Neural cell (in vitro differentiated cells): Measurements from ENCODE around the gene UBA5. TPM values are rescaled to one million over a fixed set of nuclear protein-coding genes. Genes with fewer than 3 reads are reported as not detected.

Experiments used
- H2AFZ ChIP-seq: fragments of 200-600, 300-800 bp; sonication (generic), shearing (Covaris generic); 2 replicates; pipeline ENCODE4 v1.6.0; 2014; ENCODE audit warnings: low read depth, mild to moderate bottlenecking, antibody characterized with exemption, low read length, moderate library complexity
- H3F3A ChIP-seq: fragments of 200-600 bp; shearing (Covaris generic); 2 replicates; pipeline ENCODE4 v1.6.1; 2016; ENCODE audit warnings: mild to moderate bottlenecking, moderate library complexity, mixed read lengths, antibody characterized with exemption, low read length; ENCODE audit not compliant: insufficient read depth, poor library complexity, severe bottlenecking
- H3K27ac ChIP-seq: fragments of 200-600, 300-800 bp; sonication (generic), shearing (Covaris generic); 2 replicates; pipeline ENCODE4 v1.5.1; 2014; ENCODE audit warnings: mild to moderate bottlenecking, low read length, moderate library complexity
- H3K27me3 ChIP-seq: fragments of 300-800, 200-600 bp; sonication (generic), shearing (Covaris generic); 2 replicates; pipeline ENCODE4 v1.6.0; 2014; ENCODE audit warnings: mild to moderate bottlenecking, low read depth, low read length, moderate library complexity; ENCODE audit not compliant: insufficient read depth
- H3K36me3 ChIP-seq: fragments of 300-800, 200-600 bp; sonication (generic), shearing (Covaris generic); 2 replicates; pipeline ENCODE4 v1.5.1; 2014; ENCODE audit warnings: mild to moderate bottlenecking, antibody characterized with exemption, low read length, moderate library complexity; ENCODE audit not compliant: insufficient read depth
- H3K4me2 ChIP-seq: fragments of 300-800, 200-600 bp; sonication (generic), shearing (Covaris generic); 2 replicates; pipeline ENCODE4 v1.6.0; 2014; ENCODE audit warnings: mild to moderate bottlenecking, low read length
- H3K4me3 ChIP-seq: fragments of 300-800, 200-600 bp; sonication (generic), shearing (Covaris generic); 2 replicates; pipeline ENCODE4 v1.5.1; 2014; ENCODE audit warnings: mild to moderate bottlenecking, low read length, moderate library complexity
- H3K79me2 ChIP-seq: fragments of 200-600 bp; shearing (Covaris generic); replicated peaks from 2 replicates; pipeline ENCODE4 v1.6.0; 2014; ENCODE audit warnings: mild to moderate bottlenecking, low read length, moderate library complexity; ENCODE audit not compliant: insufficient read depth
- H3K9ac ChIP-seq: fragments of 300-800, 200-600 bp; sonication (generic), shearing (Covaris generic); 2 replicates; pipeline ENCODE4 v1.6.1; 2016; ENCODE audit warnings: mild to moderate bottlenecking, low read length, mixed read lengths
- H3K9me2 ChIP-seq: fragments of 200-600 bp; shearing (Covaris generic); 2 replicates; pipeline ENCODE4 v1.6.1; 2016; ENCODE audit warnings: mild to moderate bottlenecking, low read length, mixed read lengths; ENCODE audit not compliant: insufficient read depth
- H3K9me3 ChIP-seq: fragments of 200-600, 300-800 bp; sonication (generic), shearing (Covaris generic); 2 replicates; pipeline ENCODE4 v1.6.1; 2016; ENCODE audit warnings: mild to moderate bottlenecking, mixed run types, low read length, moderate library complexity, mixed read lengths
- H4K20me1 ChIP-seq: fragments of 200-600 bp; shearing (Covaris generic); 2 replicates; pipeline ENCODE4 v1.6.1; 2016; ENCODE audit warnings: mild to moderate bottlenecking, mixed run types; ENCODE audit not compliant: insufficient read depth
- EP300 ChIP-seq: fragments of 450-650 bp; conservative IDR thresholded peaks from 2 replicates; pipeline ENCODE4 v1.6.1; 2014; ENCODE audit warnings: antibody characterized with exemption, mild to moderate bottlenecking, moderate library complexity; ENCODE audit not compliant: poor library complexity, severe bottlenecking
- EZH2 ChIP-seq: fragments of 200-600, 300-800 bp; shearing (Covaris generic), sonication (generic); IDR thresholded peaks from 2 replicates; pipeline ENCODE4 v1.6.1; 2014; ENCODE audit warnings: antibody characterized with exemption, low read length, borderline replicate concordance, mild to moderate bottlenecking; ENCODE audit not compliant: insufficient read depth, poor library complexity, severe bottlenecking
- MXI1 ChIP-seq: fragments of 450-650 bp; conservative IDR thresholded peaks from 2 replicates; pipeline ENCODE4 v1.6.1; 2014; ENCODE audit warnings: antibody characterized with exemption, mild to moderate bottlenecking; ENCODE audit not compliant: poor library complexity, severe bottlenecking
- POLR2AphosphoS5 ChIP-seq: IDR thresholded peaks from 2 replicates; pipeline ENCODE4 v1.6.1; 2012
- RAD21 ChIP-seq: fragments of 450-650 bp; conservative IDR thresholded peaks from 2 replicates; pipeline ENCODE4 v1.6.1; 2014; ENCODE audit warnings: antibody characterized with exemption, mild to moderate bottlenecking, moderate library complexity
- SMC3 ChIP-seq: fragments of 450-650 bp; conservative IDR thresholded peaks from 2 replicates; pipeline ENCODE4 v1.6.1; 2014; ENCODE audit warnings: antibody characterized with exemption, mild to moderate bottlenecking, moderate library complexity; ENCODE audit not compliant: poor library complexity
- TAF1 ChIP-seq: IDR thresholded peaks from 2 replicates; pipeline ENCODE4 v1.6.1; 2012; ENCODE audit warnings: low read depth
- polyA plus RNA-seq: library from polyadenylated mRNA; depleted of rRNA; stranded (reverse); fragments of >200 nt; gene quantifications from 2 replicates; pipeline ENCODE4 v1.2.3, GENCODE V29; 2014
- TF ChIP-seq, protein P1 (sequence below): fragments of 450-650 bp; IDR thresholded peaks from 2 replicates; pipeline ENCODE4 v1.5.1; 2014; ENCODE audit warnings: antibody characterized with exemption, mild to moderate bottlenecking, moderate library complexity; ENCODE audit not compliant: poor library complexity, severe bottlenecking
- TF ChIP-seq, protein P2 (sequence below): IDR thresholded peaks from 2 replicates; pipeline ENCODE4 v1.6.1; 2012; ENCODE audit warnings: borderline replicate concordance

The UBA5 gene
- polyA plus RNA-seq, 1 donor from 2014 or later, result 77.8 TPM

DNA sequence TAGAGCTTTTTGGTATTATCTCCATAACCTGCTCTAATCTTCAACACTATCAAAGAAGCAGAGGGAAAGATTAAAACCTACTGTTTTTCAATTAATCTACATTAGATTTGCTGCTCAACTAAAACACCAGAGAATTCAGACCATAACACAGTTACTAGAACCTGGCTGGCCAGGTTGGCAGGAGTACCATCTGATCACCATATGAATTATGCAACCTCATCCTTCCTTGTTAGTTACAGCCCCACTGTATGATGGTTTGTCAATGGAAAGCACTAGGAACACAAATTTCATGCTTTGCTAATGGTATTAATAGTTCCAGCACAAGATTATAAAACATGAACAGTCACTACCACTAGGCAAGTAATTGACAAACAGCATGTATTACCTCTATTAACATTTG, 56.2 kb downstream of the UBA5 start:
- Histone ChIP-seq H3F3A (no peaks in the 10 kb centered on the region), H2AFZ (no peak overlapping the region), H3K27ac (no peak overlapping the region), H4K20me1 (no peaks in the 10 kb centered on the region), H3K36me3 (no peaks in the 10 kb centered on the region), H3K9ac (no peak overlapping the region), H3K27me3 (no peaks in the 10 kb centered on the region), H3K4me2 (no peak overlapping the region), H3K9me2 (no peaks in the 10 kb centered on the region), H3K4me3 (no peak overlapping the region), H3K9me3 (no peaks in the 10 kb centered on the region), H3K79me2 (no peaks in the 10 kb centered on the region)
- TF ChIP-seq POLR2AphosphoS5 (no peak), RAD21 (no peak), SMC3 (no peak), MXI1 (no peak), TAF1 (no peak), EP300 (no peak), EZH2 (no peak)
- TF ChIP-seq, protein P1, sequence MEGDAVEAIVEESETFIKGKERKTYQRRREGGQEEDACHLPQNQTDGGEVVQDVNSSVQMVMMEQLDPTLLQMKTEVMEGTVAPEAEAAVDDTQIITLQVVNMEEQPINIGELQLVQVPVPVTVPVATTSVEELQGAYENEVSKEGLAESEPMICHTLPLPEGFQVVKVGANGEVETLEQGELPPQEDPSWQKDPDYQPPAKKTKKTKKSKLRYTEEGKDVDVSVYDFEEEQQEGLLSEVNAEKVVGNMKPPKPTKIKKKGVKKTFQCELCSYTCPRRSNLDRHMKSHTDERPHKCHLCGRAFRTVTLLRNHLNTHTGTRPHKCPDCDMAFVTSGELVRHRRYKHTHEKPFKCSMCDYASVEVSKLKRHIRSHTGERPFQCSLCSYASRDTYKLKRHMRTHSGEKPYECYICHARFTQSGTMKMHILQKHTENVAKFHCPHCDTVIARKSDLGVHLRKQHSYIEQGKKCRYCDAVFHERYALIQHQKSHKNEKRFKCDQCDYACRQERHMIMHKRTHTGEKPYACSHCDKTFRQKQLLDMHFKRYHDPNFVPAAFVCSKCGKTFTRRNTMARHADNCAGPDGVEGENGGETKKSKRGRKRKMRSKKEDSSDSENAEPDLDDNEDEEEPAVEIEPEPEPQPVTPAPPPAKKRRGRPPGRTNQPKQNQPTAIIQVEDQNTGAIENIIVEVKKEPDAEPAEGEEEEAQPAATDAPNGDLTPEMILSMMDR, result no peak
- TF ChIP-seq, protein P2, sequence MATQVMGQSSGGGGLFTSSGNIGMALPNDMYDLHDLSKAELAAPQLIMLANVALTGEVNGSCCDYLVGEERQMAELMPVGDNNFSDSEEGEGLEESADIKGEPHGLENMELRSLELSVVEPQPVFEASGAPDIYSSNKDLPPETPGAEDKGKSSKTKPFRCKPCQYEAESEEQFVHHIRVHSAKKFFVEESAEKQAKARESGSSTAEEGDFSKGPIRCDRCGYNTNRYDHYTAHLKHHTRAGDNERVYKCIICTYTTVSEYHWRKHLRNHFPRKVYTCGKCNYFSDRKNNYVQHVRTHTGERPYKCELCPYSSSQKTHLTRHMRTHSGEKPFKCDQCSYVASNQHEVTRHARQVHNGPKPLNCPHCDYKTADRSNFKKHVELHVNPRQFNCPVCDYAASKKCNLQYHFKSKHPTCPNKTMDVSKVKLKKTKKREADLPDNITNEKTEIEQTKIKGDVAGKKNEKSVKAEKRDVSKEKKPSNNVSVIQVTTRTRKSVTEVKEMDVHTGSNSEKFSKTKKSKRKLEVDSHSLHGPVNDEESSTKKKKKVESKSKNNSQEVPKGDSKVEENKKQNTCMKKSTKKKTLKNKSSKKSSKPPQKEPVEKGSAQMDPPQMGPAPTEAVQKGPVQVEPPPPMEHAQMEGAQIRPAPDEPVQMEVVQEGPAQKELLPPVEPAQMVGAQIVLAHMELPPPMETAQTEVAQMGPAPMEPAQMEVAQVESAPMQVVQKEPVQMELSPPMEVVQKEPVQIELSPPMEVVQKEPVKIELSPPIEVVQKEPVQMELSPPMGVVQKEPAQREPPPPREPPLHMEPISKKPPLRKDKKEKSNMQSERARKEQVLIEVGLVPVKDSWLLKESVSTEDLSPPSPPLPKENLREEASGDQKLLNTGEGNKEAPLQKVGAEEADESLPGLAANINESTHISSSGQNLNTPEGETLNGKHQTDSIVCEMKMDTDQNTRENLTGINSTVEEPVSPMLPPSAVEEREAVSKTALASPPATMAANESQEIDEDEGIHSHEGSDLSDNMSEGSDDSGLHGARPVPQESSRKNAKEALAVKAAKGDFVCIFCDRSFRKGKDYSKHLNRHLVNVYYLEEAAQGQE, result no peak

DNA sequence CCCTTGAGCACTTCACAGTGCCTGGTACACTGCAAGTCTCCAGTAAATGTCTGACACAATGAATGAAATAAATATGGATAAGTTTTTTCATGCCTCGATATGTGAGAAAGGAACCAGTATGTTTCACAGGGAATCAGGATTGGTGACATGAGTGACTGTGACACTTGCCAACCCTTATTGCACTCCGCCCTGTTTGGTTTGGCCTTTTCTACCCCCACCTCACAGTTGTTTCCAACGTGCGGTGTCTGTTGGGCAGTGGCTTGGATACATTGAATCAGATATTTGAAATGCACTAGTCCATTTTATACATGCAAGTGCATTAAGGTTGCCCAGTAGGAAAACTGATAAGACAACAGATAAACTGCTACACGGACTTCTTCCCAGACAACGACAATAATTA, 60.1 kb downstream of the UBA5 start:
- Histone ChIP-seq H3K27me3 (no peaks in the 10 kb centered on the region), H4K20me1 (no peaks in the 10 kb centered on the region), H3K9ac (no peak overlapping the region), H3K9me3 (no peaks in the 10 kb centered on the region), H3K4me2 (no peak overlapping the region), H3F3A (peaks cover 10% of the 10 kb centered on the region), H3K79me2 (no peaks in the 10 kb centered on the region), H3K9me2 (no peaks in the 10 kb centered on the region), H3K27ac (no peak overlapping the region), H2AFZ (no peak overlapping the region), H3K36me3 (no peaks in the 10 kb centered on the region), H3K4me3 (no peak overlapping the region)
- no peak for TF ChIP-seq TAF1
- no peak for TF ChIP-seq EZH2
- TF ChIP-seq, protein P1, result no peak
- no peak for TF ChIP-seq RAD21
- no peak for TF ChIP-seq POLR2AphosphoS5
- TF ChIP-seq MXI1, result no peak
- TF ChIP-seq EP300, result no peak
- TF ChIP-seq SMC3, result no peak
- TF ChIP-seq, protein P2, result no peak
